Medulla oblongata (tissue), 1 donor: ENCODE data around the gene ASGR2.
"Not testable (repeated sequence)": the region's sequence is repeated elsewhere in the genome, so short reads cannot be mapped to it uniquely, and the experiment has no call there.

Experiments used
- DNase-seq: peaks from one replicate; pipeline ENCODE4 v3.0.0-alpha.2; 2015; ENCODE audit errors: extremely low spot score

The ASGR2 gene

GRCh38 chr17:7098802-7099459 lies 15.7 kb downstream of the ASGR2 start:
- no peak for DNase-seq

GRCh38 chr17:7097940-7098339 lies 16.7 kb downstream of the ASGR2 start:
- DNase-seq = no peak

- DNase-seq = peak; percentile 54
Observed at GRCh38 chr17:7095625-7096024, 19.0 kb downstream of the ASGR2 start.

- DNase-seq = no peak
Observed at GRCh38 chr17:7094652-7095019, 20.0 kb downstream of the ASGR2 start.

GRCh38 chr17:7091311-7092005 lies 23.2 kb downstream of the ASGR2 start:
- DNase-seq = not testable (repeated sequence)

- not testable (repeated sequence) for DNase-seq
Observed at GRCh38 chr17:7089570-7089969, 25.1 kb downstream of the ASGR2 start.

- not testable (repeated sequence) for DNase-seq
Observed at GRCh38 chr17:7088442-7088841, 26.2 kb downstream of the ASGR2 start.

- no peak for DNase-seq
Observed at GRCh38 chr17:7084088-7084487, 30.5 kb downstream of the ASGR2 start.

- DNase-seq = no peak
Observed at GRCh38 chr17:7083592-7083991, 31.0 kb downstream of the ASGR2 start.

GRCh38 chr17:7081341-7082062 lies 33.1 kb downstream of the ASGR2 start:
- no peak for DNase-seq

- DNase-seq = peak; percentile 5
Observed at GRCh38 chr17:7080456-7081041, 34.1 kb downstream of the ASGR2 start.

- DNase-seq = no peak
Observed at GRCh38 chr17:7079581-7080455, 34.8 kb downstream of the ASGR2 start, which contains the start of gene CLEC10A. Gene CLEC10A (minus strand): TSS chr17:7080251. CDS start chr17:7078812, 1,439 bp downstream.

- no peak for DNase-seq
Observed at GRCh38 chr17:7078711-7079110, 35.9 kb downstream of the ASGR2 start.

- DNase-seq = no peak
Observed at GRCh38 chr17:7077911-7078546, 36.6 kb downstream of the ASGR2 start.

- DNase-seq = no peak
Observed at GRCh38 chr17:7074931-7075330, 39.7 kb downstream of the ASGR2 start.

GRCh38 chr17:7072406-7072805 lies 42.2 kb downstream of the ASGR2 start:
- no peak for DNase-seq

- no peak for DNase-seq
Observed at GRCh38 chr17:7070712-7071111, 43.9 kb downstream of the ASGR2 start.

GRCh38 chr17:7068268-7068667 lies 46.4 kb downstream of the ASGR2 start:
- no peak for DNase-seq

- DNase-seq = no peak
Observed at GRCh38 chr17:7067198-7067597, 47.4 kb downstream of the ASGR2 start.

GRCh38 chr17:7064261-7064660 lies 50.4 kb downstream of the ASGR2 start:
- DNase-seq = no peak
